Panc1 (cell line): ENCODE data around the gene TMEM164. TPM values are rescaled to one million over a fixed set of nuclear protein-coding genes. Genes with fewer than 3 reads are reported as not detected.

ENCODE experiments used
- ATAC-seq: fragments of 200-7000 bp; cut with Tn5 transposase; 2 replicates; pipeline ENCODE4 v1.9.1; 2020; ENCODE audit warnings: mild to moderate bottlenecking, moderate library complexity
- BruUV-seq: library from RNA; stranded (reverse); fragments of 400-500 nt; replicated peaks from 2 replicates; lab custom pipeline; 2021; lab: Mats Ljungman, UMichigan
- CTCF ChIA-PET: fragments of 300-600 bp; sonication (Branson Sonifier 250); formaldehyde crosslinking; loops from one replicate; lab custom pipeline; 2022; ENCODE audit warnings: antibody characterized with exemption; lab: Charles Lee
- POLR2A ChIA-PET: fragments of 300-600 bp; sonication (Branson Sonifier 250); formaldehyde crosslinking; loops from one replicate; lab custom pipeline; 2022; ENCODE audit warnings: antibody characterized with exemption; lab: Charles Lee
- DNase-seq: peaks from one replicate; pipeline ENCODE4 v3.0.0-alpha.2; 2010; ENCODE audit warnings: low read depth, low spot score
- H3K27ac ChIP-seq: 2 replicates; pipeline ENCODE4 v1.5.1; 2011; ENCODE audit warnings: mild to moderate bottlenecking, low read length, inconsistent platforms
- H3K27me3 ChIP-seq: fragments of 200-500 bp; sonication (Bioruptor generic); 2 replicates; pipeline ENCODE4 v1.6.0; 2014; ENCODE audit warnings: low read length, inconsistent platforms; ENCODE audit not compliant: control insufficient read depth, insufficient read depth
- H3K36me3 ChIP-seq: fragments of 200-500 bp; sonication (Bioruptor generic); 2 replicates; pipeline ENCODE4 v1.5.1; 2014; ENCODE audit warnings: inconsistent platforms, mild to moderate bottlenecking, low read length, moderate library complexity; ENCODE audit not compliant: control insufficient read depth, insufficient read depth
- H3K4me1 ChIP-seq: 2 replicates; pipeline ENCODE4 v1.5.1; 2011; ENCODE audit warnings: inconsistent platforms, mild to moderate bottlenecking, low read length, moderate library complexity; ENCODE audit not compliant: control insufficient read depth, insufficient read depth
- H3K4me3 ChIP-seq, 2 experiments: 2 replicates each; pipeline ENCODE4 v1.5.1; 2011 to 2012; ENCODE audit warnings: low read depth in 2 of 2, low read length in 2 of 2, mild to moderate bottlenecking in 2 of 2, inconsistent platforms in 1 of 2, moderate library complexity in 1 of 2
- H3K9me3 ChIP-seq: fragments of 200-500 bp; sonication (Bioruptor generic); 2 replicates; pipeline ENCODE4 v1.5.1; 2014; ENCODE audit warnings: low read depth, mild to moderate bottlenecking, inconsistent platforms, low read length, moderate library complexity; ENCODE audit not compliant: control insufficient read depth, insufficient read depth
- CTCF ChIP-seq: fragments of 450-650 bp; IDR thresholded peaks from 2 replicates; pipeline ENCODE4 v1.5.1; 2017; ENCODE audit warnings: mild to moderate bottlenecking
- POLR2AphosphoS5 ChIP-seq: IDR thresholded peaks from 2 replicates; pipeline ENCODE4 v1.6.1; 2012; ENCODE audit warnings: mild to moderate bottlenecking, low read depth, low read length, moderate library complexity
- REST ChIP-seq, 2 experiments: IDR thresholded peaks; 2 replicates each; pipeline ENCODE4 v1.6.1; 2011 to 2012; ENCODE audit warnings: low read depth in 2 of 2, control low read depth in 1 of 2, low read length in 1 of 2, mild to moderate bottlenecking in 1 of 2, moderate library complexity in 1 of 2; ENCODE audit not compliant: insufficient read depth in 1 of 2
- SIN3A ChIP-seq: IDR thresholded peaks from 2 replicates; pipeline ENCODE4 v1.6.1; 2012; ENCODE audit warnings: low read depth, mild to moderate bottlenecking, low read length, moderate library complexity, borderline replicate concordance; ENCODE audit not compliant: insufficient read depth
- TCF7L2 ChIP-seq: IDR thresholded peaks from 2 replicates; pipeline ENCODE4 v1.6.1; 2011; ENCODE audit warnings: mild to moderate bottlenecking, low read depth, low read length, inconsistent platforms
- in situ Hi-C: cut with HindIII; loops from 2 replicates; pipeline ENCODE4 v1.10.0; 2016; ENCODE audit warnings: low sequenced_read_pairs, low pct_unique_long_range_greater_than_20kb
- intact Hi-C: fragments of 100-400 bp; cut with micrococcal nuclease; formaldehyde crosslinking; loops from one replicate; pipeline ENCODE4 v1.10.0; 2022; ENCODE audit not compliant: unreplicated experiment
- total RNA-seq: library from RNA; stranded (reverse); gene quantifications from one replicate; pipeline ENCODE4 v1.2.1, GENCODE V29; 2021; ENCODE audit not compliant: unreplicated experiment

Gene TMEM164
- total RNA-seq, 1 experiment from 2014 or later, result 32.8 TPM

DNA sequence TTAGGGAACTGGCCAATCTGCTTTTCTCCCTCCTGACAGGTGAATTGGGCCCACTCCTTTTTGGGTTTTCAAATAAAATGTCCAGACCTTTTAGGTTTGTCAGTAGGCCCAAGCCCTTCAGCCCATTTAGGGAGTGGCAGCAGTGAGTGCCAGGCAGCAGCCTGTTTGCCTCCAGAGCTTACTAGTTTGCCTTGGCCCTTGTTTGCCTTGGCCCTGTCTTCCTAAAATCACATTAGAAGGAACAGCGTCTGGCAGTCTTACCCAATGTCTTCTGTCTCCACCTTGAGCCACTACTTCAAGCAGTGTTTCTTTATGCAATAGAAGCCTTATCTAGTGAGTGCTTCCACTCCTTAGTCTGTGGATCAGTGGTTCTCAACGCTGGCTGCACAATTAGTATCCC, 117.1 kb downstream of the TMEM164 start:
- TF ChIP-seq CTCF (no peak), TCF7L2 (no peak), SIN3A (no peak), REST (IDR thresholded peaks at IDR 0.05; ENCODE audit: insufficient read depth in 1 of 2, low read depth in 2 of 2, low read length in 1 of 2) (no peak)
- H3K9me3 ChIP-seq, result no peaks in the 10 kb centered on the region
- H3K4me1 ChIP-seq, result no peaks in the 10 kb centered on the region
- H3K4me3 ChIP-seq, result no peak overlapping the region
- no TSS peak for BruUV-seq
- ATAC-seq (no peak), DNase-seq (no peak)
- in situ Hi-C loops (no loop called here), intact Hi-C loops (no loop called here)
- ChIA-PET CTCF (no interaction called here), POLR2A (no interaction called here)
- H3K27me3 ChIP-seq, result no peaks in the 10 kb centered on the region
- no peaks in the 10 kb centered on the region for H3K36me3 ChIP-seq
- H3K27ac ChIP-seq, result no peak overlapping the region

DNA sequence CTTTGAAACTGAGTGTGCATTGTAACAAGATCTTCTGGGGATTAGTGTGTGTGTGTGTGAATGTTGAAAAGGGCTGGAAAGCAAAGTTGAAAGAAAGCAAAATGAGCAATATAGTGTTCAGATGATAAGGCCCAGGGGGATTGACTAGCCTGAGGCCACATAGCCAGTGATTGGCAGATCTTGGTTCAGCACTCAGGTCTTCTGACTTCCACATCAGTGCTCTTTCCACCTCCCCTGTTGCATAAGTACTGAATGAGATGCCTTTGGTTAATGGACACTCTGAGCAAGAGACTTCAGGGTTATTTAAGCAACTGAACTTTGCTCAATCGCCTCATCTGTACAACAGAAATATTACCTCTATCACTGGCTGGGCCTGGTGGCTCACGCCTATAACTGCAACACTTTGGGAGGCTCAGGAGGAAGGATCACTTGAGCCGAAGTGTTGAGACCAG, 120.4 kb downstream of the TMEM164 start:
- CTCF ChIA-PET, result no interaction called here
- ATAC-seq, result no peak
- intact Hi-C loops, result no loop called here
- in situ Hi-C loops, result no loop called here
- no peak for DNase-seq
- no peaks in the 10 kb centered on the region for H3K4me1 ChIP-seq
- BruUV-seq, result no TSS peak
- no peak overlapping the region for H3K4me3 ChIP-seq
- POLR2A ChIA-PET, result no interaction called here
- H3K27me3 ChIP-seq, result no peaks in the 10 kb centered on the region
- H3K36me3 ChIP-seq, result no peaks in the 10 kb centered on the region
- H3K9me3 ChIP-seq, result no peaks in the 10 kb centered on the region
- no peak overlapping the region for H3K27ac ChIP-seq
- no peak for TF ChIP-seq SIN3A
- TF ChIP-seq TCF7L2, result no peak
- no peak for TF ChIP-seq CTCF
- TF ChIP-seq POLR2AphosphoS5, result no peak
- no peak for TF ChIP-seq REST (IDR thresholded peaks at IDR 0.05; ENCODE audit: insufficient read depth in 1 of 2, low read depth in 2 of 2, low read length in 1 of 2)
